ENCODE measurements around the gene HKDC1.

The HKDC1 gene

GRCh38 chr10:69223028-69223342, 2.9 kb downstream of the HKDC1 start:
- Mint-ChIP-seq H3K27ac (peak overlapping the region; percentile 80 to 92), H3K27me3 (no peaks in the 10 kb centered on the region), H3K36me3 (ENCODE audit: insufficient read depth) (peaks cover 2% of the 10 kb centered on the region), H3K4me1 (ENCODE audit: low read depth in 2 of 2) (peaks cover 37 to 44% of the 10 kb centered on the region in 2 donors), H3K9me3 (no peaks in the 10 kb centered on the region), H3K4me3 (peak overlapping the region; percentile 69 to 77)
- DNase-seq, result no peak
- ATAC-seq (replicated peaks), result no peak

DNA sequence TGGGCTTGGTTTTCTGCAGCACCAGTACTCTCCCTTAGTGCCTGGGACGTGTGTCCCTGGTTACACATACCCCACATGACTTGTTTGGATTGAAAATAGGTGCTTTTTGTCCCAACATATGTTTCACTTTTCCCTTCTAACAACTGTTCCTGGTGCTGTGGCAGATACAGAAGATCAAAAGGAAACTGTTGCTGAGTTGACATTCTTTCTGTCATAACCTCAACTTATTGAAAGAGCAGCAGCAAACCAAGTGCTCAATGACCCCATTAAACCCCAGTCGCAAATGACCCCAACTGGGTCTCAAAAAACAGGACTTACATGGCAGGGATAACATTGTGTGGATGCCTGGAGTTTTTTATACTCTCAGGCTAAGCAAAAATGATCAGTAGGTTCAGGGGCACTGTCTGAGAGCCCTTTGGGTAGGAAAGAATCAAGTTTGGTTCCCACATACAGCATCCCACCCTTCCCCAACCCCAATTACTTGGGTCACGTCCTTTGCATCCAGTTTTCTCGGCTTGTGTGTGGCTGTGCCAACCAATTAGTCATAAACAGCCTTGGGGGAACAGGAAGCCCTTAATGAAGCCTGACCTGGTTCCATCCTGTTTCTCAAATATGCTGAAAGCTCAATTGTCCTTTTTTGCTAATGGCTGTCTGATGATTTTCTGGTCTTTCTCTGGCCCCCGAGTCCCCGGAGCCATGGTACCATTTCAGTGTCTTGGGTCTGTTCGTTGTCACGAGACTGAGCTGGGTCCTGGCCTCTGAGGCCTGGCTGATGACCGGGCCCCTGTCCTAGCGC, 4.9 kb downstream of the HKDC1 start:
- Mint-ChIP-seq H3K27me3 (no peaks in the 10 kb centered on the region), H3K4me1 (ENCODE audit: low read depth in 2 of 2) (peaks cover 53 to 65% of the 10 kb centered on the region in 2 donors), H3K27ac (peak overlapping the region; percentile 77 to 81), H3K9me3 (no peaks in the 10 kb centered on the region), H3K36me3 (ENCODE audit: insufficient read depth) (peaks cover 2% of the 10 kb centered on the region), H3K4me3 (peak overlapping the region; percentile 46 to 64)
- DNase-seq (no peak), ATAC-seq (replicated peaks) (no peak)

DNA sequence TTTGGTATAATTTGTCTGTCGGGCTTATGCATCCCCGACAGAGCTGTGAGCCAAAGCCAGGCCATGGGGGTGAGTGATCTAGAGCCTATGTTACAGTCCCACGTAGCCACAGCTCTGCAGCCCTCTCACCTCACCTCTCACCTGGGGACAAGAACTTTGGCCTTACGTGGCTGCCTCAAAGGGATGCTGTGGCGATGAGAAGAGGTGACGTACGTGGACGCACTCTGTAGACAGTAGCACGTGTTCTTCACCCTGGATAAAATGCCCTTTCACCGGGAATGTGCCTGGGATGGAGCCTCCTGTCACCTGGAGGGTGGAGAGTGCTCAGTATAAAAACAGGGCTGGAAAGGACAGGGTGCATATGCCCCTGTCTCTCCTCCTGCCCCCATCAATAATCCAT, 5.5 kb downstream of the HKDC1 start:
- Mint-ChIP-seq H3K9me3 (no peaks in the 10 kb centered on the region), H3K27me3 (no peaks in the 10 kb centered on the region), H3K36me3 (ENCODE audit: insufficient read depth) (peaks cover 2% of the 10 kb centered on the region), H3K4me3 (peak overlapping the region in 1 of 2 donors; percentile 46), H3K4me1 (ENCODE audit: low read depth in 2 of 2) (peaks cover 58 to 65% of the 10 kb centered on the region in 2 donors), H3K27ac (peak overlapping the region in 1 of 2 donors; percentile 81)
- no peak for DNase-seq
- no peak for ATAC-seq (replicated peaks)

DNA sequence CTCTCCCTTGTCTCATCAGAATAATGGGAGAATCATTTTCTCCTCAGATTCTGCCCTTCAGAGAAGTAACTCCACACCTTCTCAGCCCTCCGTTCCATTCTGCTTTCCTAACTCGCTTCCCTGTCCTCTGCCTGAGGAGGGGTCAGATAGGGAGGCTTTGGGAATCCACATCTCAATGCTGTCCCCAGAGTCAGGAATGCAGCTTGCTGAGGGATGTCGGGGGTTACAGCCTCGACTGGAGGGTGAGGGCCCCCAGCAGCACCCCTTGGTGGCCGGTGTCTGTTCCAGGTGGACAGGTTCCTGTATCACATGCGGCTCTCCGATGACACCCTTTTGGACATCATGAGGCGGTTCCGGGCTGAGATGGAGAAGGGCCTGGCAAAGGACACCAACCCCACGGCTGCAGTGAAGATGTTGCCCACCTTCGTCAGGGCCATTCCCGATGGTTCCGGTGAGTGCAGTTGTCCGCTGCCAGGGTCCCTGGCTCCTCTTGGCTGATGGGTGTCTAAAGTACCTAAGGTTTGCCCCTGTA, 6.9 kb downstream of the HKDC1 start:
- no peaks in the 10 kb centered on the region for H3K36me3 Mint-ChIP-seq (ENCODE audit: insufficient read depth)
- DNase-seq, result no peak
- peak overlapping the region in 1 of 2 donors; percentile 87 for H3K4me3 Mint-ChIP-seq
- H3K4me1 Mint-ChIP-seq (ENCODE audit: low read depth in 2 of 2), result peaks cover 60 to 64% of the 10 kb centered on the region in 2 donors
- H3K27me3 Mint-ChIP-seq, result no peaks in the 10 kb centered on the region
- ATAC-seq (replicated peaks), result no peak
- H3K9me3 Mint-ChIP-seq, result no peaks in the 10 kb centered on the region
- H3K27ac Mint-ChIP-seq, result peak overlapping the region in 1 of 2 donors; percentile 98

DNA sequence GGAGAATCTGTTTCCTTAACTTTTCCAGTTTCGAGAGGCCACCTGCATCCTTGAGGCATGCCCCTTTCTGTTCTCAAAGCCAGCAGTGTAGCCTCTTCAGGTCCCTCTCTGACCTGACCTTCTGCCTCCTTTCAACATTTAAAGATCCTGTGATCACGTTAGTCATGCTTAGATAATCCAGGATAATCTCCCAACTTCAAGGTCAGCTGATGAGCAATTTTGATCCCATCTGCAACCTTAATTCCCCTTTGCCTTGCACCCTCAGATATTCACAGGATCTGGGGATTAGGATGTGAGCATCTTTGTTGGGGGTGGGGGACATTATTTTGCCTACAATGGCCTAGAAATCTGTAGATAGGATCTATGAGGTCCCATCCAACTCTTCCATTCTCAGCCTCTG, 8.0 kb downstream of the HKDC1 start:
- H3K27ac Mint-ChIP-seq, result peak overlapping the region; percentile 94 to 98
- H3K4me3 Mint-ChIP-seq, result peak overlapping the region; percentile 80 to 87
- H3K4me1 Mint-ChIP-seq (ENCODE audit: low read depth in 2 of 2), result peaks cover 61 to 62% of the 10 kb centered on the region in 2 donors
- no peaks in the 10 kb centered on the region for H3K27me3 Mint-ChIP-seq
- no peak for ATAC-seq (replicated peaks)
- no peaks in the 10 kb centered on the region for H3K9me3 Mint-ChIP-seq
- no peaks in the 10 kb centered on the region for H3K36me3 Mint-ChIP-seq (ENCODE audit: insufficient read depth)
- no peak for DNase-seq

DNA sequence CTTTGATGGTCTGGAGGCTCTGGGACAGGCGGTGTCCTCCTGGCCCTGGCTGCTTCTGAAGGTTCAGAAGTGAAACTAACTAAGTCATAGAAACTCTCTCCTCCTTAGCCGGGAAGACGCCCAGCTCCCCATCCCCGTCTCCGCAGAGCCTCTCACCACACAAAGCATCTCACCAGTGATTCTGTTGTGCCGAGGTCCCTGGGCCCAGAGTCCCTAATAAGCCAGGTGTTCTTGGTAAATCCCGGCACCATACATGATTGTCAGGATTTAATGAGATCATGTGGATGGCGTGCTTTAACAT, 9.4 kb downstream of the HKDC1 start:
- peak overlapping the region; percentile 80 to 87 for H3K4me3 Mint-ChIP-seq

DNA sequence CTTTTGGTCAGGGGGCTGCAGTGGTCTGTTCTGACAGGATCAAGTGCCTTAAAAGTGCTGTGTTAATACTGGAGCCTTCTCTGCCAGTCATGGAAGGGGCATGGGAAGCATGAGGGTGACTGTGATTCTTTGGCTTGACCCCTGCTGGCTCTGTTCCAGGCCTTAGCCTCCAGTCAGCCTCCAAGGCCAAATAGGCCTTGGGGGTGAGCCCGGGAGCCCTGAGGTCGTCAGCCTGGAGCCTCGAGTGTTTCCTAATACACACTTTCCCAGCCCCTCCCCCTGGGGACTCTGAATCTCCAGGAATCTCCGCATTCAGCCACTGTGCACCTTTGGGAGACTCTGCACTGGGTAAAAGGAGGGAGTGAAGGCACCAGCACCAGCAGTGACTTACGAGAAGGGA, 10.0 kb downstream of the HKDC1 start:
- H3K27ac Mint-ChIP-seq, result peak overlapping the region; percentile 94 to 98
- H3K36me3 Mint-ChIP-seq (ENCODE audit: insufficient read depth), result no peaks in the 10 kb centered on the region
- peak overlapping the region; percentile 80 to 87 for H3K4me3 Mint-ChIP-seq
- no peaks in the 10 kb centered on the region for H3K27me3 Mint-ChIP-seq
- H3K9me3 Mint-ChIP-seq, result no peaks in the 10 kb centered on the region
- DNase-seq (no peak), ATAC-seq (replicated peaks) (no peak)
- peaks cover 56% of the 10 kb centered on the region in 2 donors for H3K4me1 Mint-ChIP-seq (ENCODE audit: low read depth in 2 of 2)

More for the DNA sequence above, 9.4 kb downstream of the HKDC1 start:
- Mint-ChIP-seq H3K9me3 (no peaks in the 10 kb centered on the region), H3K27ac (peak overlapping the region; percentile 94 to 98), H3K36me3 (ENCODE audit: insufficient read depth) (no peaks in the 10 kb centered on the region), H3K27me3 (no peaks in the 10 kb centered on the region), H3K4me1 (ENCODE audit: low read depth in 2 of 2) (peaks cover 61 to 62% of the 10 kb centered on the region in 2 donors)
- ATAC-seq (replicated peaks) (no peak), DNase-seq (no peak)

GRCh38 chr10:69232252-69232651, 12.1 kb downstream of the HKDC1 start:
- H3K36me3 Mint-ChIP-seq (ENCODE audit: insufficient read depth), result no peaks in the 10 kb centered on the region
- ATAC-seq (replicated peaks), result no peak
- H3K4me1 Mint-ChIP-seq (ENCODE audit: low read depth in 2 of 2), result peaks cover 44 to 48% of the 10 kb centered on the region in 2 donors
- no peaks in the 10 kb centered on the region for H3K27me3 Mint-ChIP-seq
- H3K4me3 Mint-ChIP-seq, result peak overlapping the region in 1 of 2 donors; percentile 76
- DNase-seq, result no peak
- H3K9me3 Mint-ChIP-seq, result no peaks in the 10 kb centered on the region
- peak overlapping the region in 1 of 2 donors; percentile 16 for H3K27ac Mint-ChIP-seq

GRCh38 chr10:69232736-69233480, 12.8 kb downstream of the HKDC1 start:
- Mint-ChIP-seq H3K9me3 (no peaks in the 10 kb centered on the region), H3K4me1 (ENCODE audit: low read depth in 2 of 2) (peaks cover 37 to 45% of the 10 kb centered on the region in 2 donors), H3K27me3 (no peaks in the 10 kb centered on the region), H3K27ac (peak overlapping the region; percentile 16 to 60), H3K36me3 (ENCODE audit: insufficient read depth) (no peaks in the 10 kb centered on the region), H3K4me3 (peak overlapping the region; percentile 25 to 76)
- no peak for DNase-seq
- peak; percentile 16 for ATAC-seq (replicated peaks)

DNA sequence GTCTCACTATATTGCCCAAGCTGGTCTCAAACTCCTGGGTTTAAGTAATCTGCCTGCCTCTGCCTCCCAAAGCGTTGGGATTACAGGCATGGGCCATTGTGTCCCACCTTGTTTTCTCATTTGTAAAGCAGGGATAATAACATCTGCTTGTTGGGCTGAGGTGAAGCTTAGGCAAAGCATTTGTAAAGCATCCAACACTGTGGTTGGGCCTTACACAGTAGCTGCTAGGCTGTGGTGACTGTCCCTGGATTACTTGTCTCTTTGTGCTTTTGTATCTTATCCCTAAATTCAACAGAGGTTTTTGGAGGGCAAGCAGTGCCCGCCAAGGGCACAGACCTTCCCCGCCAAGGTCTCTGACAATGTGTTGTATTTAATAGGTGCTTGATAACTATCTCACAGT, 14.3 kb downstream of the HKDC1 start:
- Mint-ChIP-seq H3K9me3 (no peaks in the 10 kb centered on the region), H3K27me3 (no peaks in the 10 kb centered on the region), H3K4me1 (ENCODE audit: low read depth in 2 of 2) (peaks cover 22 to 34% of the 10 kb centered on the region in 2 donors), H3K27ac (no peak overlapping the region), H3K36me3 (ENCODE audit: insufficient read depth) (no peaks in the 10 kb centered on the region), H3K4me3 (no peak overlapping the region)
- DNase-seq (no peak), ATAC-seq (replicated peaks) (no peak)

DNA sequence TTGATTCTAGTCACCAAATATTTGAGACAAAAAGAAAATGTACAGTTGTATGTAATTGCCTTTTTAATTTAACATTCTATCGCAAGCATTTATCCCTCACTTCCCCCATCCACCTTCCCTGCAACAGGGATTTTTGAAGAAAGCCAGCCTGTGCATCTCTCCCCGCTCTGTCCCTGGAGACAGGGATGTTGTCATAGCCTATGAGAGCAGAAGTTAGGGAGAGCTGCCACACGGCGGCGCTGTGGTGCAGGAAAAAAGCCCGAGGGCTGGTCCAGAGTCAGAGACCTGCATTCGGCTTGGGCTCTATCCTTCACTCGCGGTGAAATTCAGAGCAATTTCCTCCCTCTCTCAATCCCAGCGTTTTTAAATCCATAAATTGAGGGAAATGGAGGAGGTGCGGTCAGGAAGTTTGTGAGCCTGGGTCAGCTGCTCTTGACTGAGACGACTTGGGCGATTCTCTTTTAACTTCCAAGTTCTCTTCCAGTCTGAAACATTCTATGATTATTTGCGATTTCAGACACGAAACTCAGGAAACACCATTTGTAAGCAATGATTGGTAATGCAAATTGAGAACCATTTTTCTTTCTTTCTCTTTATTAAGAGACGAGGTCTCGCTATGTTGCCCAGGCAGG, 17.5 kb downstream of the HKDC1 start:
- no peaks in the 10 kb centered on the region for H3K27me3 Mint-ChIP-seq
- no peaks in the 10 kb centered on the region for H3K36me3 Mint-ChIP-seq (ENCODE audit: insufficient read depth)
- H3K27ac Mint-ChIP-seq, result no peak overlapping the region
- ATAC-seq (replicated peaks) (peak; percentile 98), DNase-seq (peak; percentile 84 to 87 (median 85))
- no peak overlapping the region for H3K4me3 Mint-ChIP-seq
- H3K9me3 Mint-ChIP-seq, result no peaks in the 10 kb centered on the region
- H3K4me1 Mint-ChIP-seq (ENCODE audit: low read depth in 2 of 2), result peaks cover 6 to 13% of the 10 kb centered on the region in 2 donors

DNA sequence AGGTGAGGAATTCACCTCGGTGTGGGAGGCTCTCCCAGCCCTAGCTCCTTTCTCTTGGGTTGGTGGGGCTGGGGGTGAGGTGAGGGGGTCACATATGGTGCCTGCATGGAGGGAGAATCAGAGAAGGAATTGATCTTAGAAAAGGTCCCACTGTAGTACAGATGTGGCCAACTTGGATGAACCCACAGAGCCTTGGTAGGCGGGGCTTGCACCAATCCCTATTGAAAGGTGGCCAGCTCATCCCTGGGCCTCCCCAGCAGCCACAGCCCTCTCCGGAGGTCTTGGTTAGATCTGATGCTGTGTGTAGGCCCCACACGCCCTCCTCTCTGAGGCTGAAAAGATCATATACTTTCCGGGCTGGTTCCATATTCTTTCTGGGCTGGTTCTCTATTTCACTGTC, 19.0 kb downstream of the HKDC1 start:
- Mint-ChIP-seq H3K27ac (no peak overlapping the region), H3K4me3 (no peak overlapping the region), H3K4me1 (ENCODE audit: low read depth in 2 of 2) (peaks cover 0 to 5% of the 10 kb centered on the region in 2 donors), H3K9me3 (no peaks in the 10 kb centered on the region), H3K36me3 (ENCODE audit: insufficient read depth) (no peaks in the 10 kb centered on the region), H3K27me3 (no peaks in the 10 kb centered on the region)
- no peak for ATAC-seq (replicated peaks)
- DNase-seq, result no peak

- Mint-ChIP-seq H3K4me1 (ENCODE audit: low read depth in 2 of 2) (peaks cover 0 to 5% of the 10 kb centered on the region in 2 donors), H3K36me3 (ENCODE audit: insufficient read depth) (no peaks in the 10 kb centered on the region), H3K4me3 (no peak overlapping the region), H3K27me3 (no peaks in the 10 kb centered on the region), H3K27ac (no peak overlapping the region), H3K9me3 (no peaks in the 10 kb centered on the region)
- DNase-seq (no peak), ATAC-seq (replicated peaks) (no peak)
These were observed 19.8 kb downstream of the HKDC1 start for GRCh38 chr10:69239816-69240434.
